PC-9 (cell line): Measurements from ENCODE around the gene ATP2B3.

Experiments
- CTCF ChIP-seq: fragments of 200-600 bp; sonication (generic); conservative IDR thresholded peaks from 2 replicates; pipeline ENCODE4 v1.6.1; 2017; ENCODE audit warnings: mixed run types, antibody characterized with exemption, mild to moderate bottlenecking, moderate library complexity
- EZH2 ChIP-seq: fragments of 200-600 bp; sonication (generic); IDR thresholded peaks from 2 replicates; pipeline ENCODE4 v1.8.0; 2017; ENCODE audit warnings: antibody characterized with exemption, low read depth

- TF ChIP-seq CTCF (no peak), EZH2 (no peak)
These were observed 8.6 kb downstream of the ATP2B3 start for GRCh38 chrX:153526042-153526441.
